HEK293 (cell line): ENCODE measurements around the gene ARL8A.

Experiments
- CTCF ChIA-PET: fragments of 350-600 bp; formaldehyde crosslinking; extraction: SDS; loops from one replicate; lab custom pipeline; 2021; ENCODE audit warnings: antibody characterized with exemption; lab: Yijun Ruan, JAX
- POLR2A ChIA-PET: fragments of 300-600 bp; formaldehyde crosslinking; extraction: SDS; loops from one replicate; lab custom pipeline; 2020; ENCODE audit warnings: antibody characterized with exemption, inconsistent platforms; lab: Yijun Ruan, JAX
- H3K27ac ChIP-seq: fragments of 200-500 bp; sonication (Bioruptor generic); 2 replicates; pipeline ENCODE4 v1.5.1; 2014; ENCODE audit warnings: low read depth, low read length, control low read depth, inconsistent platforms; ENCODE audit errors: extremely low read depth
- H3K36me3 ChIP-seq, 2 experiments: fragments of 200-500 bp in 1 of 2; sonication (Bioruptor generic) in 1 of 2; 1 replicate in 1 of 2; 2 replicates in 1 of 2; pipeline ENCODE4 v1.5.1; 2014 to 2017; ENCODE audit warnings: inconsistent platforms in 2 of 2, low read length in 2 of 2; ENCODE audit not compliant: control insufficient read depth in 2 of 2, insufficient read depth in 1 of 2
- H3K4me1 ChIP-seq: fragments of 200-500 bp; sonication (Bioruptor generic); 2 replicates; pipeline ENCODE4 v1.5.1; 2014; ENCODE audit warnings: mild to moderate bottlenecking, low read length, inconsistent platforms; ENCODE audit not compliant: control insufficient read depth, insufficient read depth
- H3K4me3 ChIP-seq: 2 replicates; pipeline ENCODE4 v1.5.1; 2011; ENCODE audit warnings: low read depth, mild to moderate bottlenecking, control low read depth, low read length, moderate library complexity
- H3K9me3 ChIP-seq: fragments of 200-500 bp; sonication (Bioruptor generic); 2 replicates; pipeline ENCODE4 v1.5.1; 2014; ENCODE audit warnings: low read depth, low read length, inconsistent platforms; ENCODE audit not compliant: control insufficient read depth, insufficient read depth
- AEBP2 ChIP-seq: fragments of 450-650 bp; formaldehyde crosslinking; IDR thresholded peaks from 2 replicates; pipeline ENCODE4 v1.5.1; 2016; ENCODE audit warnings: missing biosample characterization, missing genetic modification characterization, borderline replicate concordance
- GLIS2 ChIP-seq: fragments of 450-650 bp; formaldehyde crosslinking; IDR thresholded peaks from 2 replicates; pipeline ENCODE4 v1.5.1; 2016; ENCODE audit warnings: missing biosample characterization, missing genetic modification characterization
- HOXA7 ChIP-seq: sonication (generic); formaldehyde crosslinking; IDR thresholded peaks from 2 replicates; pipeline ENCODE4 v1.8.1; 2022; ENCODE audit warnings: missing genetic modification reagents, borderline replicate concordance
- KLF1 ChIP-seq: fragments of 450-650 bp; formaldehyde crosslinking; IDR thresholded peaks from 2 replicates; pipeline ENCODE4 v1.5.1; 2016; ENCODE audit warnings: missing biosample characterization, missing genetic modification characterization
- KLF7 ChIP-seq: fragments of 450-650 bp; formaldehyde crosslinking; IDR thresholded peaks from 2 replicates; pipeline ENCODE4 v1.5.1; 2016; ENCODE audit warnings: missing biosample characterization, missing genetic modification characterization, borderline replicate concordance
- SCRT2 ChIP-seq: fragments of 450-650 bp; formaldehyde crosslinking; IDR thresholded peaks from 2 replicates; pipeline ENCODE4 v1.5.1; 2016; ENCODE audit warnings: missing biosample characterization, missing genetic modification characterization
- TRIM28 ChIP-seq: IDR thresholded peaks from 2 replicates; pipeline ENCODE4 v1.6.1; 2011; ENCODE audit warnings: low read length, control low read depth, borderline replicate concordance
- ZNF169 ChIP-seq: fragments of 450-650 bp; formaldehyde crosslinking; IDR thresholded peaks from 2 replicates; pipeline ENCODE4 v1.5.1; 2016; ENCODE audit warnings: missing biosample characterization, missing genetic modification characterization
- ZNF292 ChIP-seq: fragments of 450-650 bp; formaldehyde crosslinking; IDR thresholded peaks from 2 replicates; pipeline ENCODE4 v1.5.1; 2016; ENCODE audit warnings: low read depth, missing biosample characterization, missing genetic modification characterization, borderline replicate concordance
- ZNF341 ChIP-seq: fragments of 450-650 bp; formaldehyde crosslinking; IDR thresholded peaks from 2 replicates; pipeline ENCODE4; 2016; ENCODE audit warnings: low read depth, missing biosample characterization, missing genetic modification characterization
- ZNF354C ChIP-seq: fragments of 450-650 bp; formaldehyde crosslinking; IDR thresholded peaks from 2 replicates; pipeline ENCODE4 v1.5.1; 2016; ENCODE audit warnings: missing biosample characterization, missing genetic modification characterization, low read depth, borderline replicate concordance
- ZNF391 ChIP-seq: fragments of 450-650 bp; formaldehyde crosslinking; IDR thresholded peaks from 2 replicates; pipeline ENCODE4 v1.5.1; 2016; ENCODE audit warnings: low read depth, missing biosample characterization, missing genetic modification characterization, borderline replicate concordance
- ZNF404 ChIP-seq: fragments of 450-650 bp; formaldehyde crosslinking; IDR thresholded peaks from 2 replicates; pipeline ENCODE4 v1.5.1; 2017; ENCODE audit warnings: missing biosample characterization, missing genetic modification characterization
- ZNF449 ChIP-seq: fragments of 450-650 bp; formaldehyde crosslinking; IDR thresholded peaks from 2 replicates; pipeline ENCODE4 v1.5.1; 2017; ENCODE audit warnings: missing biosample characterization, mild to moderate bottlenecking, missing genetic modification characterization, moderate library complexity
- ZNF510 ChIP-seq: fragments of 450-650 bp; formaldehyde crosslinking; IDR thresholded peaks from 2 replicates; pipeline ENCODE4 v1.5.1; 2018; ENCODE audit warnings: mild to moderate bottlenecking, missing genetic modification characterization, missing biosample characterization; ENCODE audit not compliant: insufficient replicate concordance
- ZNF558 ChIP-seq: fragments of 450-650 bp; formaldehyde crosslinking; IDR thresholded peaks from 2 replicates; pipeline ENCODE4 v1.5.1; 2016; ENCODE audit warnings: missing biosample characterization, missing genetic modification characterization
- ZNF670 ChIP-seq: fragments of 450-650 bp; formaldehyde crosslinking; IDR thresholded peaks from 2 replicates; pipeline ENCODE4 v1.5.1; 2016; ENCODE audit warnings: missing biosample characterization, missing genetic modification characterization, low read depth
- ZNF704 ChIP-seq: fragments of 450-650 bp; formaldehyde crosslinking; IDR thresholded peaks from 2 replicates; pipeline ENCODE4 v1.5.1; 2016; ENCODE audit warnings: missing biosample characterization, missing genetic modification characterization
- ZNF707 ChIP-seq: fragments of 450-650 bp; formaldehyde crosslinking; IDR thresholded peaks from 2 replicates; pipeline ENCODE4 v1.5.1; 2016; ENCODE audit warnings: missing biosample characterization, missing genetic modification characterization
- ZNF791 ChIP-seq: fragments of 450-650 bp; formaldehyde crosslinking; IDR thresholded peaks from 2 replicates; pipeline ENCODE4 v1.5.1; 2016; ENCODE audit warnings: missing biosample characterization, missing genetic modification characterization
- ZXDB ChIP-seq: fragments of 450-650 bp; formaldehyde crosslinking; IDR thresholded peaks from 2 replicates; pipeline ENCODE4 v1.5.1; 2016; ENCODE audit warnings: missing biosample characterization, missing genetic modification characterization

ARL8A gene

GRCh38 chr1:202130297-202130721, 14.2 kb downstream of the ARL8A start (continued):
- no peak for TF ChIP-seq ZNF169 (tag by site-specific recombination)
- no peak for TF ChIP-seq ZNF707 (tag by site-specific recombination)
- TF ChIP-seq ZNF292 = no peak
- no peak for TF ChIP-seq KLF7
- TF ChIP-seq TRIM28 = no peak
- no peak for TF ChIP-seq HOXA7 (CRISPR knock-in tag)
- no peak for TF ChIP-seq AEBP2
- no peak for TF ChIP-seq ZNF558 (tag by site-specific recombination)
- TF ChIP-seq ZNF449 (tag by site-specific recombination) = no peak
- no peak for TF ChIP-seq ZNF510 (tag by site-specific recombination)
- TF ChIP-seq SCRT2 (tag by site-specific recombination) = peak; percentile 77
- peak; percentile 81 for TF ChIP-seq KLF1 (tag by site-specific recombination)
- no peak for TF ChIP-seq ZNF354C (tag by site-specific recombination)
- TF ChIP-seq ZNF791 = no peak
- no peak for TF ChIP-seq ZNF704 (tag by site-specific recombination)
- TF ChIP-seq GLIS2 (tag by site-specific recombination) = peak; percentile 30; the same call in 1 of the 2 replicates
- no peak for TF ChIP-seq ZNF404 (tag by site-specific recombination)
- no peak for TF ChIP-seq ZNF670
- no peak for TF ChIP-seq ZXDB (tag by site-specific recombination)
- TF ChIP-seq ZNF391 (tag by site-specific recombination) = no peak

- no peak overlapping the region for H3K4me3 ChIP-seq
- peaks cover 14 to 25% of the 10 kb centered on the region in 2 experiments for H3K36me3 ChIP-seq
- ChIA-PET POLR2A (interaction anchor here (0.6 to 0.7 kb wide), 3 partner anchors 19 to 122 kb away, joined by 3 to 7 read pairs (median 7); no protein-coding TSS in a partner anchor), CTCF (interaction anchor here (1.2 to 1.9 kb wide), 2 partner anchors 130 to 234 kb away, joined by 4 to 6 read pairs; no protein-coding TSS in a partner anchor)
- TF ChIP-seq ZNF341 = peak; percentile 69
- TF ChIP-seq ZNF292 = no peak
- H3K27ac ChIP-seq = no peak overlapping the region
- H3K9me3 ChIP-seq = no peaks in the 10 kb centered on the region
- no peaks in the 10 kb centered on the region for H3K4me1 ChIP-seq
These were observed 14.9 kb downstream of the ARL8A start for GRCh38 chr1:202129453-202130296.
